ENCODE data around the gene CSRNP2.
A peak's percentile ranks its signal among the peaks of the same experiment; 100 is the strongest.
"Not testable (repeated sequence)": the region's sequence is repeated elsewhere in the genome, so short reads cannot be mapped to it uniquely, and the experiment has no call there.

CSRNP2 gene

GRCh38 chr12:51028126-51028812, 55.1 kb downstream of the CSRNP2 start:
- no peak for DNase-seq (ENCODE audit: low read depth in 3 of 3)

GRCh38 chr12:51027342-51027835, 56.0 kb downstream of the CSRNP2 start:
- DNase-seq (ENCODE audit: low read depth in 3 of 3), result no peak

- peak; percentile 83 to 95 (median 92) for DNase-seq (ENCODE audit: low read depth in 3 of 3)
Measured at GRCh38 chr12:51025836-51026638, 57.4 kb downstream of the CSRNP2 start, which contains the start of gene SLC11A2. SLC11A2 (minus strand) TSS chr12:51026384; CDS start chr12:51010728, 15,656 bp downstream.

- DNase-seq (ENCODE audit: low read depth in 3 of 3), result no peak
Measured at GRCh38 chr12:51025338-51025835, 58.0 kb downstream of the CSRNP2 start.

- no peak for DNase-seq (ENCODE audit: low read depth in 3 of 3)
Measured at GRCh38 chr12:51023625-51024382, 59.6 kb downstream of the CSRNP2 start.

GRCh38 chr12:51021694-51022093, 61.7 kb downstream of the CSRNP2 start:
- DNase-seq (ENCODE audit: low read depth in 3 of 3), result no peak

- DNase-seq (ENCODE audit: low read depth in 3 of 3), result no peak
Measured at GRCh38 chr12:51020448-51021182, 62.8 kb downstream of the CSRNP2 start.

- no peak for DNase-seq (ENCODE audit: low read depth in 3 of 3)
Measured at GRCh38 chr12:51019927-51020326, 63.5 kb downstream of the CSRNP2 start.

GRCh38 chr12:51018956-51019355, 64.4 kb downstream of the CSRNP2 start:
- DNase-seq (ENCODE audit: low read depth in 3 of 3), result no peak

- no peak for DNase-seq (ENCODE audit: low read depth in 3 of 3)
Measured at GRCh38 chr12:51017452-51017851, 65.9 kb downstream of the CSRNP2 start.

GRCh38 chr12:51014467-51014866, 68.9 kb downstream of the CSRNP2 start:
- not testable (repeated sequence) for DNase-seq (ENCODE audit: low read depth in 3 of 3)

- DNase-seq (ENCODE audit: low read depth in 3 of 3), result no peak
Measured at GRCh38 chr12:51013441-51013840, 70.0 kb downstream of the CSRNP2 start.

- DNase-seq (ENCODE audit: low read depth in 3 of 3), result no peak
Measured at GRCh38 chr12:51012570-51013236, 70.7 kb downstream of the CSRNP2 start.

- DNase-seq (ENCODE audit: low read depth in 3 of 3), result no peak
Measured at GRCh38 chr12:51011955-51012354, 71.4 kb downstream of the CSRNP2 start.
